HEK293T (cell line): Measurements from ENCODE around the gene C22orf39.

Experiments used
- ARNT ChIP-seq: fragments of 450-650 bp; IDR thresholded peaks from 2 replicates; pipeline ENCODE4 v1.6.1; 2017; ENCODE audit warnings: mild to moderate bottlenecking
- BHLHE40 ChIP-seq: fragments of 450-650 bp; IDR thresholded peaks from 2 replicates; pipeline ENCODE4 v1.6.1; 2016; ENCODE audit warnings: mild to moderate bottlenecking, moderate library complexity, borderline replicate concordance
- ELF4 ChIP-seq: fragments of 450-650 bp; IDR thresholded peaks from 2 replicates; pipeline ENCODE4 v1.6.1; 2017; ENCODE audit warnings: antibody characterized with exemption
- FOXA1 ChIP-seq: fragments of 450-650 bp; IDR thresholded peaks from 2 replicates; pipeline ENCODE4 v1.6.1; 2016; ENCODE audit warnings: mild to moderate bottlenecking
- FOXM1 ChIP-seq: fragments of 450-650 bp; IDR thresholded peaks from 2 replicates; pipeline ENCODE4 v1.6.1; 2017; ENCODE audit warnings: mild to moderate bottlenecking, borderline replicate concordance
- HDGF ChIP-seq: fragments of 450-650 bp; IDR thresholded peaks from 2 replicates; pipeline ENCODE4 v1.6.1; 2017; ENCODE audit warnings: antibody characterized with exemption, borderline replicate concordance
- NFRKB ChIP-seq: fragments of 450-650 bp; IDR thresholded peaks from 2 replicates; pipeline ENCODE4 v1.6.1; 2016; ENCODE audit warnings: mild to moderate bottlenecking, moderate library complexity
- PKNOX1 ChIP-seq: fragments of 450-650 bp; IDR thresholded peaks from 2 replicates; pipeline ENCODE4 v1.6.1; 2016
- SP1 ChIP-seq: fragments of 450-650 bp; IDR thresholded peaks from 2 replicates; pipeline ENCODE4 v1.6.1; 2017
- TARDBP ChIP-seq: fragments of 450-650 bp; IDR thresholded peaks from 2 replicates; pipeline ENCODE4 v1.6.1; 2016
- ZNF384 ChIP-seq: fragments of 450-650 bp; IDR thresholded peaks from 2 replicates; pipeline ENCODE4 v1.6.1; 2016

GRCh38 chr22:19420321-19420720, 27.2 kb downstream of the C22orf39 start:
- no peak for TF ChIP-seq FOXA1
- TF ChIP-seq HDGF, result no peak
- TF ChIP-seq NFRKB, result no peak
- no peak for TF ChIP-seq TARDBP
- no peak for TF ChIP-seq ARNT
- no peak for TF ChIP-seq FOXM1
- TF ChIP-seq SP1, result no peak
- TF ChIP-seq PKNOX1, result no peak
- no peak for TF ChIP-seq ELF4
- no peak for TF ChIP-seq ZNF384
- TF ChIP-seq BHLHE40, result no peak
